ENCODE data around the gene LENEP.

Gene LENEP

DNA sequence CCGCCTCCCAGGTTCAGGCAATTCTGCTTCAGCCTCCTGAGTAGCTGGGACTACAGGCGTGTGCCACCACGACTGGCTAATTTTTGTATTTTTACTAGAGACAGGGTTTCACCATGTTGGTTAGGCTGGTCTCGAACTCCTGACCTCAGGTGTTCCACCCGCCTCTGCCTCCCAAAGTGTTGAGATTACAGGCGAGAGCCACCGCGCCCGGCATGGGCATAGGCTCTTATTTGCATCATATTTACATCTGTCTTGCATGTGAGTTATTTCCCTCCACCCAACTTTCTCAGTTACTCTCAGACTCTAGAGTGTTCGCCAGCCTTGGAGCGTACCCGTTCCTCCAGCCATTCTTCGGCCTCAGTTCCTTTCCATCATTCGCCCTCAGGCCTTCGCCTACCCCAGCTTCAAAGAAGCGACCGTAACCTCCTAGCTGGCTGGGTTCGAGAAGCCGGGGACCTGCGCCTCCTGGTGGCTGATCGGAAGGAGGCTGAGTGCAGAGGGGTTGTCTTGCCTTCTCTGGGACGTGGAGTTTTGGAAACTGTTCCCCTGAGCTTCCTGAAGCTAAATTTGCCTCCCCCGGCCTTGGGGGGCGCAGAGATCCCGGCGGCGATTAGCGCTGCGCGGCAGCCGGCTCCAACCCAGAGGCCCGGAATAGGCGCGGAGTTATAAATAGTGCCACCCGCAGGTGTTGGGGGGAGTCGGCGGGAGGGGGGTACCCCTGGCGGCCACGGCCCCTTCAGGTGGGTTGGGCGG, 5.6 kb downstream of the LENEP start:
- peak; percentile 17 for ATAC-seq
- peak overlapping the region; percentile 91 for H3K27ac Mint-ChIP-seq
- H3K9me3 Mint-ChIP-seq = no peaks in the 10 kb centered on the region
- H3K36me3 Mint-ChIP-seq = peaks cover 17% of the 10 kb centered on the region
- peak; percentile 56 to 86 for DNase-seq (ENCODE audit: low spot score in 2 of 2)
- H3K4me1 Mint-ChIP-seq = peaks cover 39% of the 10 kb centered on the region
- H3K4me3 Mint-ChIP-seq = peak overlapping the region; percentile 93

DNA sequence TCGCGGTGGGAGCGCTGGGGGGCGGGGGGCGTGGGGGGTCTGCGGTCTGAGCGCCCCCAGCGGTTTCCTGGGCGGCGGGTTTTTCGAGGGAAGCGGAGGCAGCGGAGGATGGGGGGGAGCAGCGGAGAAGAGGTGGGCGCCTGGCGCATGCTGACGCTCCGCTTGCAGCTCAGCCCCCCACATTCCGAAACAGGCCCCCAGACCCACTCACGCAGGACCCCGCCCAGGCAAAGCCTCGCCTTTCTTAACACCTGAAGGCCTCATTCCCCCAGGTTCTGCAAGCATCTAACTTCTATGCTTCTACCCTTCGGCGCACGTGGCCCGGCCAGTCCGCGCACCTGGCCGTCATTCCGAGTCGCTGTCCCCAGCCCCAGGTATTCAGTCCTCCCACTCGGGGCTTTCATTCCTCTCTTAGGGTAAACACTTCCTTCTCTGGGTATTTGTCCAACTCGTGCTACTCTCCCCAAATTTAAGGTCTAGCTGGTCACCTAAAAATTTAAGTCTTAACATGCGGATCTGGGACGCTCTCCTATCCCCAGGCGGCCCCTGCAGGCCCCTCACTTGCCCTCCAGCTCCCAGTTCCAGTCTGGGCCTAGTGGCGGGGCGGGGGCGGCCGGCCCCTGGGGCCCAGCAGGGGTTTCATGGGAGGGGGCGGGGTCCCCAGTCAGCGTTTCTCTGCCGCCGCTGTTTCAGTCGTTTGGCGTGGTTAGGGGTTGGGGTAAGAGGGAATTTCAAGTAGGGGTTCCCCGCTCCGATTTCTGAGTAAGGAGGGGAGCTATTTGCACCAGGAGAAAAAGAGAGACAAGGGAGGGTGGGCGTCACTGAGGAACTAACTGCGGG, 6.4 kb downstream of the LENEP start:
- ATAC-seq (peak; percentile 3), DNase-seq (ENCODE audit: low spot score in 2 of 2) (peak; percentile 47 to 84)
- Mint-ChIP-seq H3K36me3 (peaks cover 22% of the 10 kb centered on the region), H3K27ac (peak overlapping the region; percentile 91), H3K9me3 (no peaks in the 10 kb centered on the region), H3K4me3 (peak overlapping the region; percentile 93), H3K4me1 (peaks cover 46% of the 10 kb centered on the region)

DNA sequence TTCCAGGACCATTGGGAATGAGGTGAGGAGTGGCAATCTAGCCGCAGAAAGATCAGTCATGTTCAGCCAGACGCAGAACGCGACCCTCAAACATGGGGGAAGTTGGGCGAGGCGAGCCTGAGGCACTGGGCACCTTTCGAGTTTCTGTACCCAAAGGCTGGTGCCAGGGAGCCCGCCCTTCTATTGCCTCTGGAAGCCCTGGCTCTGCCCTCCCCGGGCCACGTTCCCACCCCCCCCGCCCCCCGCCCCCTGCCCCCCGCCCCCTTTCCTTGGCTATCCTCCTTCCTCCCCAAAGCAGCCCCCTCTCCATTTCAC, 7.0 kb downstream of the LENEP start:
- DNase-seq (ENCODE audit: low spot score in 2 of 2) (no peak), ATAC-seq (no peak)
- peaks cover 49% of the 10 kb centered on the region for H3K4me1 Mint-ChIP-seq
- H3K27ac Mint-ChIP-seq = peak overlapping the region; percentile 91
- peak overlapping the region; percentile 93 for H3K4me3 Mint-ChIP-seq
- no peaks in the 10 kb centered on the region for H3K9me3 Mint-ChIP-seq
- H3K36me3 Mint-ChIP-seq = peaks cover 22% of the 10 kb centered on the region

DNA sequence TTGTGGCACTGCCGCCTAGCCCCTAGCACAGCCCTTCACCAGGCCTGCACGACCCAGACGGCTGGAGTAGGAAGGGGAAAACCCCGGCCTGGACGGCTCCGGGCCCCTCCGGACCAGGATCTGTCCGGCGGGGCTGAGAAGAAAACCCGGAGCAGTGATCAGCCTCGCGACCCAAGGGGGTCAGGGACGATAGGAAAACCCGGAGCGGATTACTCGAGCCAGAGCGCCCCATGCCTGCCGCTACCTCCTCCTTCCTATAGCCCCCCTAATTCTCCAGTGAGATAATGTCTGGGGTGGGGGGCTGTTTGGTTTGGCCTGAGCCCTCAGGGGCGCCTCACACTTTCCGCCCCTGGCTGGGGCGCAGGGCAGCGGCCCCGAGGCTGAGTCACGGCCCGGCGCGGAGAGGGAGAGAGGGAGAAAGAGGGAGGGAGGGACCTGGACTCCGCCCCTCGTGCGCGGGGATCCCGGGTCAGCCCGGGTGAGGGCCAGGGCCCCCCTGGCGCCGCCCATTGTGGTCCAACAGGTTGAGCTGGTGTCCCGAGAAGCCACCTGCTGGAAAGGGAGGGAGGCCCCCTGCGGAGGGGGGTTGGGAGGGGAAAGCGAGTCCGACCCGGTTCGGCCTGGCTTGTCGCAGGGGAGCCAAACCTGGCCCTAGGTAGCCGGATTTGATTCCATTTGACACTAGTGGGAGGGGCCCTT, 7.5 kb downstream of the LENEP start:
- H3K27ac Mint-ChIP-seq = peak overlapping the region; percentile 91
- DNase-seq (ENCODE audit: low spot score in 2 of 2) (peak; percentile 81 to 96), ATAC-seq (peak; percentile 70)
- H3K4me3 Mint-ChIP-seq = peak overlapping the region; percentile 93
- H3K36me3 Mint-ChIP-seq = peaks cover 22% of the 10 kb centered on the region
- peaks cover 54% of the 10 kb centered on the region for H3K4me1 Mint-ChIP-seq
- no peaks in the 10 kb centered on the region for H3K9me3 Mint-ChIP-seq

DNA sequence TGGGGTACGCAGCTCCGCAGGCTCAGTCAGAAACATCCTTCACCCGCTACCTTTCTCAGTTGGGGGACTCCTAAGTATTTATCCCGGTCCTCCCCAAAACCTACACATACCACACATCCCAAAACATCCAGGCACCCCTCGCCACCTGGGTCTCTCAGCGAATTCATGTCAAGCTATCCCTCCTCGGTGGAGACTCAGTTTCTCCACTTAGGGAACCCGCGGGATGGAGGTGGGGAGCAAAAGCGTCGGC, 8.0 kb downstream of the LENEP start:
- peak overlapping the region; percentile 93 for H3K4me3 Mint-ChIP-seq
- H3K4me1 Mint-ChIP-seq = peaks cover 59% of the 10 kb centered on the region
- H3K9me3 Mint-ChIP-seq = no peaks in the 10 kb centered on the region
- peaks cover 22% of the 10 kb centered on the region for H3K36me3 Mint-ChIP-seq
- DNase-seq (ENCODE audit: low spot score in 2 of 2) = peak in 1 of 2 donors; percentile 84
- ATAC-seq = peak; percentile 48
- H3K27ac Mint-ChIP-seq = peak overlapping the region; percentile 91

DNA sequence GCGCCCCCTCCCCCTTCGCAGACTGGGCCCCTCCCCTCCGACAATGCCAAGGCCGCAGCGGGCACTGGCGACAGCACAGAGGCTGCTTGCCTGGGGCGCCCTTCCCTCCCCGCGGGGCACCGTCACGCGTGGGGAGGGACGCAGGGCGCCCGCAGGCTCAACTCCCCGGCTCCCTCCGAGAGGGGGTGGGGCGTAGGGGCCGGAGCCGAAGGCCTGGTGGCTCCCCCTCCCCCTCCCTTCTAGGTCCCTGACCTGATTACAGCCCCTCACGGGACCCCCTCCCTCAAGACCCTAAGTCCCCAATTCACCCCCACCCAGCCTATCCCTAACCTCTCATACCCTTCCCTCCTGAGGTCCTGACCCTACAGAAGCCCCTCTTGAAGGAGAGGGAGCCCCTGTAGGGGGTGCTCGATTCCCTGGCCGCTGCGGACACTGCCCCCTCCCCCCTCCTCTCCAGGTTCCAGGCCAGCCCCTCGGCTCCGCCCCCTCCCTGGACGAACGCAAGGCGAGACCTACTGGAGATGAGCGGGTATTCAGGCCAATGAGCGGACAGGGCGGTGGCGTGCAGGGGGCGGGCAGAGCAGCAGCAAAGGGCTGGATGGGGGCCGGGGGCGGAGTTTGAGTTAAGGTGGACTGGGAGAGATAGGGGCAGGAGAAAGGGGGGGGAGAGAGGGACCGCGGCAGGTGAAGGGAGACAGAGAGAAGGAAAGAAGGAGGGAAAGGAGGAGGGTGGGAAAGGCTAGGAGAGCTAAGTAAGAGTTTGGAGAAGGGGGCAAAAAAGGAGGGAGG, 8.5 kb downstream of the LENEP start:
- peaks cover 64% of the 10 kb centered on the region for H3K4me1 Mint-ChIP-seq
- peak overlapping the region; percentile 93 for H3K4me3 Mint-ChIP-seq
- DNase-seq (ENCODE audit: low spot score in 2 of 2) (peak; percentile 94 to 99), ATAC-seq (peak; percentile 81)
- peak overlapping the region; percentile 91 for H3K27ac Mint-ChIP-seq
- peaks cover 22% of the 10 kb centered on the region for H3K36me3 Mint-ChIP-seq
- H3K9me3 Mint-ChIP-seq = no peaks in the 10 kb centered on the region

DNA sequence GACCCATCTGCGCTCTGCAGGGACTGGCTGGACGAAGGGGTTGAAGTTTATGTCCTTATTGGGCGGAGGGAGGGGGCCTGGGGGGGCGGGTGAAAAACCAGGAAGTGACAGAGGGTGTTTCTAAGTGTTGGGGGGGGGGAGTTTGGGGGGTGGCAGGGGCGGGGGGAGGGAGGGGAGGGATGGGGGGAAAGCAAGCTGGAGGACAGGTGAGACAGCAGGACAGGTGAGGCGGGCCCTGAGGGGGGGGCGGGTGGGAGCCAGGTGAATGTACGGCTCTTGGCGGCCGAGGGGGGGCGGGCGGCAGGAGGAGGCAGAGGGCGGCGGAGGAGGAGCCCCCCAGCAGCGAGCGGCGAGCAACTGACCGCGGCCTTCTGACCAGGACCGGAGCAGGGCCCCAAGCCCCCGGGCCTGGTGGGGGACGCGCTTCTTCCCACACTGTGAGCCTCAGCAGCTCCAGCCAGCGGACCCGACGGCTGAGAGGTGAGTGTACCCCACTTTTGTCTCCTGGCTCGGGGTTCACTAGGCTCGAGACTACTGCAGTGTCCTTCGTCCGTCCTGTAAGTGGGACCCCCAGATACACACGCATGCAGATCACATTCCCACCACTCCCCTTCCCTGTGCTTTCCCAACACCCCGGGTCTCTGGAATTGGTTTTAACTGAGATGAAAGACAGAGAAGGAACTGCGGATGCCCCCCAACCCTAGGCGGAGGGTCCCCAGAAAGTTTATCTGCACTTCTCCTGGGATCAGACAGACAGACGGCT, 9.3 kb downstream of the LENEP start, which contains the start of gene ZBTB7B:
ZBTB7B (plus strand) TSS at position 339 of the 763 bp plus-strand sequence. CDS start 11,859 bp downstream, outside the sequence.
- peaks cover 22% of the 10 kb centered on the region for H3K36me3 Mint-ChIP-seq
- peak within 1 kb of the TSS; percentile 91 for H3K27ac Mint-ChIP-seq

DNA sequence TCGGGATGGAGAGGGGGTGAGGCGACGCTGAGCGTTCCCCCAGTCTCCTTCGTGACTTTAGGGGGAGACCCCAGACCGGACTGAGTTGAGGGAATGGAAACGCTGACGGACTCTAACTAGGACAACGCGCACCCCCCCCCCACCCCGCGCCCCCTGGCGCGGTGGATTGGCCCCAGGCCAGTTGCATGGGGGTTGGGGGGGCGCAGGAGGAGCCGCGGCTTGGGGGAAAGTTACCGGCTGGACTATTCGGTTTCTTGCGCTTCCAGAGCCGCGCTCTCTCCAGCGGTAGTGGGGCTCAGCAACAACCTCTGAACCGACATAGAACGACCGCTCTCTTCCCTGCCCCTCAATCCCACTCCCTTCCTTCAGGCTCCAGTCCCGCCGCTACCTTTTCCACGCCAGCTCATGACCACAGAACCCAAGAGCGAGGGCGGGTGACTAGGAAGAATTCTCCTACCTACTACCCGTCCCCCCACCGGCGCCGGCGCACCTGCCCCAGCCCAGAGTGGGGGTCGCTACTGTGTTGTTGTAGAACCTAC, 9.9 kb downstream of the LENEP start:
- ATAC-seq (no peak), DNase-seq (ENCODE audit: low spot score in 2 of 2) (no peak)
- peak overlapping the region; percentile 91 for H3K27ac Mint-ChIP-seq
- H3K36me3 Mint-ChIP-seq = peaks cover 22% of the 10 kb centered on the region
- no peaks in the 10 kb centered on the region for H3K9me3 Mint-ChIP-seq
- peaks cover 58% of the 10 kb centered on the region for H3K4me1 Mint-ChIP-seq
- H3K4me3 Mint-ChIP-seq = peak overlapping the region; percentile 93

More for the DNA sequence above, 9.3 kb downstream of the LENEP start, which contains the start of gene ZBTB7B:
- ATAC-seq (no peak), DNase-seq (ENCODE audit: low spot score in 2 of 2) (no peak)
- peaks cover 59% of the 10 kb centered on the region for H3K4me1 Mint-ChIP-seq
- H3K4me3 Mint-ChIP-seq = peak within 1 kb of the TSS; percentile 93
- no peaks in the 10 kb centered on the region for H3K9me3 Mint-ChIP-seq

DNA sequence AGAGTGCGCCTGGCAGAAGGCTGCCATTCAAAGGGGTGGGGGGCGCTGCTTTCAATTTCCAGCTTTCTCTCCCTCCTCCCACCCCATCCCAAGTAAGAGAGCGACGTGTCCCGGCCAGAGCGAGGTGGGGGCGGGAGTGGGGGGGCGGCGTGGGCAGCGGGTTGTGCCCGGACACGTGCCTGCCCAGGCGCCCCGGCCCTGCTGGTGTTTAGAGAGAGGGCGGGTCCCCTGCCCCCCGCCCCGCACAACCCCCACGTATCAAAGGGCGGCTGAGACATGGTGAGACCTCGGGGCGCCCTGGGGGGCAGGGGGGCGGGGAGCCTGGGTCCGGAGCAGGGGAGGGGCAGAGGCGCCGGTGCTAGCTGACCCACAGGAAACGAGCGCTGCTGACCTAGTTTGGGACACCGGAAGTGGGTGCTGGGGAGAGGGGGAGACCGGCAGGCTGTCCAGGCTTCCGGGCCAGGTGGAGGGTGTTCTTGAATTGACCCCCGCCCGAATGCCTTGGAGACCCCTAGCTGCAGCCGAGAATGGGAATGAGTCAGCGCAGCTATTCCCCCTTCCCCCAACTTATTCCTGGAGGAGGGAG, 10.5 kb downstream of the LENEP start:
- Mint-ChIP-seq H3K9me3 (no peaks in the 10 kb centered on the region), H3K36me3 (peaks cover 21% of the 10 kb centered on the region), H3K4me3 (peak overlapping the region; percentile 93), H3K4me1 (peaks cover 59% of the 10 kb centered on the region), H3K27ac (peak overlapping the region; percentile 91)
- ATAC-seq (no peak), DNase-seq (ENCODE audit: low spot score in 2 of 2) (no peak)

DNA sequence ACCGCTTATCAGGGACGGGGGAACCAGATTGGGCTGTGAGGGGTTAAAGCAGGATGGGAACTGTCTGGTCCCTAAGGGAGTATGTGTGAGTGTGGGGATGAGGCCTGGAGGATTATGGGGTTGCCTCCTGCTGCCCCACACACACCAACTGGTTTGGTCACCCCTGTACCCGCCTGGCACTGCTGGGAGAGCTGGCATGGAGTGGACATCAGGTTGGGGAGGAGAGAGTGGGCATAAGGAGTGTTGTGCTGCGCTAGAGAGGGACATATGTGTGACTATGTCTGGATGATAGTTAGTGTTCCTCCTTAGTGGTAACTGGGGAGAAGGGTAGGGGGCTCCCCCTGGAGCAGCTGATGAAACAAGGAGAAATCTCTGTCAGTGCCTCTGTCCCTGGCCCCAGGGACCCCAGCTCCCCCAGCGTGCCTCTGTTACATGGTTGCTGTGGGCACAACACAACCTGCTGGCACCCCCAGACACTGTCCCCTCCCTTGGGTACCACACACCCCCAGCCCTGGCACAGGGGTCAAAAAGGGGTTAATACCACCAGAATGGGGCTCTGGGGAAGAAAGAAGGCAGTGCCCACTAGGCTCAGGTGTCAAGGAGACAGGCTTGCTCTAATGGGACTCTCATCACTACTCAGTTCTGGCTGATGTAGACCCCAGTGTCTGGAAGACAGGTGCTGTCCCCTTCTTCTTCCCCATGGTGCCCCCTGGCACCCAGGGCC, 11.1 kb downstream of the LENEP start:
- Mint-ChIP-seq H3K36me3 (peaks cover 17% of the 10 kb centered on the region), H3K9me3 (no peaks in the 10 kb centered on the region), H3K27ac (peak overlapping the region; percentile 91), H3K4me3 (peak overlapping the region; percentile 93), H3K4me1 (peaks cover 61% of the 10 kb centered on the region)
- no peak for DNase-seq (ENCODE audit: low spot score in 2 of 2)
- no peak for ATAC-seq

DNA sequence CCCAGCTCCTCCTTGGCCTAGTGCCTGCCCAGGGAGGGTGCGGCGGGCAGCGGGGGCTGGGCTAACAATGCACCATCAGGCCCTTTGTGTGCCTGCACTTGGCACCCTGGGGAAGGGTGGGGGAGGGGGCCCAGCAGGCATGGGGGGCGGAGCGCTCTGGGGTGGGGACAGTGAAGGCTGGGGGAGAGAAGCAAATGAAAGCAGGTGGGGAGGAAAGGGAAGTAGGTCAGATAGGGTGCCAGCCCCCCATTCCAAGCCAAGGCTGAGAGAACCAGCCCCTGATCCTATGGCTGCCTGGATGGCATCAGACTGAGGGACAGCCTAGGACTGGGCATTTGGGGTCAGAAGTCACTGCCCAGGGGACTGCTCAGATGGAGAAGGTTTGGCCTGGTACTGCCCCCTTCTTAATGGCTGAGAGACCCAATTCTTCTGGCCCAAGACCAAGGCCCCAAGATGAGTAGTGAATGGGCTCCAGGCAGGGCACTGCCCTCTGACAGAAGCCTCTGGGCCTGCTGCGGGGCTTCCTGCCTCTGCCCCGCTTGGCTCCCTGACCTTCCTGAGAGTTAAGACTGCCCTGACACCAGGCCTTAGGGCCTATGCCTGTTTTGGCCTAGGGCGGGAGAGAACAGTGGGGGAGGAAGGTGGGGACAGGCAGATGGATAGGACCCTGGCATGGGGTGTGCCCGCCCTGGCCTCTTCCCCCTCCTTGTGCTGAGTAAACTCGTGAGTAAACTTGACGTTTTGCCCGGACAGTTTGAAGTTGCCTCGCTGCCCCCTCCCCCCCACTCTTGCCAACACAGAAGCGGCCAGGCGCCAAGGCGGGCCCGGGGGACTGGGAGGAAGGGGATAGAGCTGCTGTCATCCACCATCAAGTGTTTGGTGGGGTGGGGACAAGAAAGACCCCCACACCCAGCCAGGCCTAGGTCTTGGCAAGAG, 12.0 kb downstream of the LENEP start:
- H3K4me3 Mint-ChIP-seq = peak overlapping the region; percentile 93

DNA sequence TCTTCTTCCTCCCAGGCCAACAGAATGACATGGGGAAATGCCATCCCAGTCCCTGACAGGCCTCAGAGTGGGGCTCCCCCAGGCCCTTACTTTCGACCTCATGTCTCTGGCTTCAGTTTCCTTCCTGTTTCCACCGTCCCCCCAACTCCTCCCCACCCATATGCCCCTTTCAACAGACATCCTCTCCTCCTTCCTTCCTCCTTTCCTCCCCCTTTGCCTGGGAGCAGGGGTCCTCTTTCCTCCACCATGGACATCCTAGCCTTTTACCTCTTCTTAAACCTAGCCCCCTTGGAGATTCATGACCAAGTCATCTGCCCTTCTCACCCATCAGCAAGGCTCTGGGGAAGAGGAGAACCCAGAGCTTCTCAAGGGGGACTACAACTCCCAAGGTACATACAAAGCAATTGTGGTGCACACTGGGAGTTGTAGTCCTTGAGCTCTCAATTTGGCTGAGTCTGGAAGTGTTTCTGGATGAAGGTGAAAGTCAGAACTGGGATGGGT, 13.3 kb downstream of the LENEP start:
- Mint-ChIP-seq H3K27ac (peak overlapping the region; percentile 91), H3K9me3 (no peaks in the 10 kb centered on the region), H3K4me1 (peaks cover 70% of the 10 kb centered on the region), H3K36me3 (peaks cover 7% of the 10 kb centered on the region), H3K4me3 (peak overlapping the region; percentile 93)
- ATAC-seq (peak; percentile 24), DNase-seq (ENCODE audit: low spot score in 2 of 2) (no peak)

More for the DNA sequence above, 12.0 kb downstream of the LENEP start:
- ATAC-seq (no peak), DNase-seq (ENCODE audit: low spot score in 2 of 2) (no peak)
- peaks cover 8% of the 10 kb centered on the region for H3K36me3 Mint-ChIP-seq
- peaks cover 61% of the 10 kb centered on the region for H3K4me1 Mint-ChIP-seq
- H3K27ac Mint-ChIP-seq = peak overlapping the region; percentile 91
- H3K9me3 Mint-ChIP-seq = no peaks in the 10 kb centered on the region
